HG03060 (cell line): ENCODE measurements around the gene SEC16A.
"Not testable (repeated sequence)": the region's sequence is repeated elsewhere in the genome, so short reads cannot be mapped to it uniquely, and the experiment has no call there.

Source experiments
- ATAC-seq: cut with Tn5 transposase; IDR thresholded peaks from one replicate; pipeline ENCODE4 v1.9.1; 2021; ENCODE audit warnings: low read depth, moderate number of reproducible peaks; ENCODE audit not compliant: unreplicated experiment

SEC16A gene

GRCh38 chr9:136405904-136406303, 76.9 kb downstream of the SEC16A start:
- ATAC-seq: not testable (repeated sequence)

DNA sequence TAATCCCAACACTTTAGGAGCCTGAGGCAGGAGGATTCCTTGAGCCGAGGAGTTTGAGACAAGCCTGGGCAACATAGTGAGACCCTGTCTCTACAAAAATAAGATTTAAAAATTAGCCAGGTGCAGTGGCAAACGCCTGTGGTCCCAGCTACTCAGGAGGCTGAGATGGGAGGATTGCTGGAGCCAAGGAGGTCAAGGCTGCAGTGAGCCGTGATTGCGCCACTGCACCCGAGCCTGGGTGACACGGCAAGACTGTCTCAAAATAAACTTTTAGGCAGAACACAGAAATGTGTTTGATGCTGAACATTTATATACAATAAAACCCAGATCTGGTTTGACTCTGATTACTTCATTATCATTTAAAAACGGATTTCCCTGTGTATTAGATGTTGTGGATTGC, 77.4 kb downstream of the SEC16A start:
- ATAC-seq: no peak

- ATAC-seq: no peak
Measured at GRCh38 chr9:136404801-136405136, 78.1 kb downstream of the SEC16A start.

DNA sequence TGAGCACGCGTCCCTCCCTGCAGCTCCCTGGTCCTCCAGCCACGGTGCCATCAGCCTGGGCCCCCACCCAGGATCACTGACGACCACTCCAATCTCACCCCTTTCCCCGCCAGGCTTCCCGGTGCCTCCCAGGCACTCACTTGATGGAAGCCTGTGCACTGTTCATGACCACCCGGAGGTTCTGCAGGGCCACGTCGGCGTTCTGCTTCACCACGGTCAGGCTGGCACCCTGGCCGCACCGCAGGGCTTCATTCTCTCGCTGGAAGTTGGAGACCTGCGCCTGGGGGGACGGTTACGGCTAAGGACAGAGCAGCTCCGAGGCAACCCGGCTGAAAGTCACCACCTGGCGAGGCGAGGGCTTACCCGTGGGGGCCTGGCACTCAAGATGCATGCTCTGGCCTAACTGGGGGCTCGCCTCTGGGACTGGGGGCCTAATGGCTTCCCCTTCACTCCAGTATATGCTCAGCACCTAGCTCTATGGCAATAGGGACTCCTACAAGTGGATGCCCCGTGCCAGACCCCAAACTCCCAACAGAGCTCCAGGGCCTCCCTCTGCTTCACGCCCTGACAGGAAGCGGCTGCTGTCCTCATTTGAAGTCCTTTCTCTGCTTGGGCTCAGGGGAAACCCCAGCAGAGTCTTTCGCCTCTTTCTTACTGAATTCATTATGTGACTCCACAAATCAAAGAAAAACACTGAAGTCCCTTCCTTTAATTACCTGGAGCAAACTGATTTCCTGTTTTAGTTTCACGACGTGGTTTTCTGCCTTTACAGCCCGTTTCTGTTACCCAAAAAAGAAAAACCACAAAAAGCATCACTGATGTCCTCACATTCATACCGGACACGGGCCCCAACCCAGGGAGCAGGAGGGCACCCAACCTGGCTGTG, 78.7 kb downstream of the SEC16A start:
- ATAC-seq: no peak

DNA sequence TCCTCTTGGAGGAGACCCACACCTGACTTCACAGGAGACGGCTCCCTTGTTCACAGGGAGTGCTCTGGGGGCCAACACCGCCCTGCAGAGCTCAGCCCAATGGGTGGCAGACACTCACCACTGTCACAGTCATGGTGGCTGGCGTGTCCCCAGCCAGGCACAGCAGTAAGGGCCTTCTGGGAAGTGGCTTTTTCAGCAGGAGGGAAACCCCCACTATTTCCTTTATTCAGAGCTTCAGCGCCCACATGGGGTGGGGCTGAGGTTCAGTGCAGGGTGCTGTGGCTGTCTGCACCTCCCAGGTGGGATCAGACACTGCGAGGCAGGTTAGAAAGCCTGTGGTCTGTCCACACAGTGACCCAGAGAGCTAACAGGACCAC, 79.3 kb downstream of the SEC16A start:
- ATAC-seq: no peak

GRCh38 chr9:136402067-136402466, 80.8 kb downstream of the SEC16A start:
- no peak for ATAC-seq

DNA sequence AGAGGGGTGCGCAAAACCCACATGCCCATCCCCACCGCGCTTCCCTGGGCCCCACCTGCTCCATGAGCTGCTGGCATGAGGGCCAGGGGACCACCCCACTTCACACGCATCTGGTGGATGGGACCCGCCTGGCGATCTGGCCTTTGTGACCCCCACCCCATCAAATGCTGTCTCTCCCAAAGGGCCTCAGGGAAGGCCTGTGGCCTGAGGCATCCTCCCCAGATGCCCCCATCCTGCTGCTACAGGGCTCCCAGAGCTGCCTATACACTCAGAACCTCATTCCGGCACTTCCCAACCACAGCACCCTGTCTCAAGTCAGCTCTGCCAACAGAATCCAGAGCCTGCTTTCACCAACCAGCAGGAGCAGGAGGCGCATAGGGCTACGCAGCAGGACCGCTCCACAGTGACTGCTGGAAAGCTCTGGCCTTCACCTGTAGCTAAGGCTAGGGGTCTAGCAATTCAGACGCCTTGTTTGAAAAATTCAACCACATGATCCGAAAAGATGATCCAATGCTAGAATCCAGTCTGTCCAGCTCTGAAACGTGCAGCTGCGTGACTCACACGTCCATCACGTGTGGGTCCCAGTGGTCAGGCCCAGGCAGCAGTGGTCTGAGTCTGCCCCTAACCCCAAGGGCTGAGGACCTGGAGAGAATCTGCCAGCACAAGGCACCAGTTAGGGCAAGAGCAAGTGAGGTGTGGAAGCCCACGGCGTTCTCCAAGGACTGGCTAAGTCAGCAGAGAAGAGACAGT, 81.5 kb downstream of the SEC16A start:
- ATAC-seq: no peak

DNA sequence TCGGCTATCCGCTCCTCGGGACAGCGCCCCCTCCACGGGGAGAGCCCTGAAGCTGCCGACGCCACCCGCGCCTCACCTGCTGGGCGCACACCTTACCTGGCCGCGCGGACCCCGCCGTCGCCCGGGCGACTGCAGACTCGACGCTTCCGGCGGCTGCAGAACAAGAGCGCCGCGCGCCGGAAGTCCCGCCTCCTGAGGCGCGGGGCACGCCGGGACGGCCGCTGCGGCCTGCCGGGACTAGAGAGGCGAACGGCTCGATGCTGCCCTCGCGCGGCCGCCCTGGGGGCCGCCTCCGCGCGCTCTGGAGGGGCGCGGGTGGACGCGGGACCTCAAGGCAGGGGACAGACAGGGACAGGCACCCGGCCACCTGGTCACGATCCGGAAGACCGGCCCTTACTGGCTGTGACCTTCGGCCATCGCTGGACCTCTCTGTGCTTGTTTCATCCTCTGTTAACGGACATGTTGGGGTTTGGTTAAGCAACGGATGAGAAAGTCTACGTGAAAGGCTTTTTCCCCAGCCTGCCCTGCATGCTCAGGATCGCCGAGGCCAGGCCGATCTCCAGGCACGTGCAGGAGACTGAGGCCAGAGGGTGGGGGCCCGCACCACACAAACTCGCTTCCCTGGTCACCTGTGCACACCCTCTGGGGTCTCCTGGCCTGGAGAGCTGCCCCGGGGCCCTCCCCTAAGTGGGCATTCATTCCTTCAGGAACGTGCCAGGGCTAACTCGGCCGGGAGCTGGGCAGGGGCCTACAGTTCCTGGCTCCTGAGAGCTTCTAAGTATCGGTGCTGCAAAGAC, 82.6 kb downstream of the SEC16A start, which contains the start of gene SNAPC4:
Gene SNAPC4, minus strand, starts transcription at position 133 of the 797 bp plus-strand sequence. CDS start 1,742 bp downstream, outside the sequence.
- ATAC-seq: no peak

DNA sequence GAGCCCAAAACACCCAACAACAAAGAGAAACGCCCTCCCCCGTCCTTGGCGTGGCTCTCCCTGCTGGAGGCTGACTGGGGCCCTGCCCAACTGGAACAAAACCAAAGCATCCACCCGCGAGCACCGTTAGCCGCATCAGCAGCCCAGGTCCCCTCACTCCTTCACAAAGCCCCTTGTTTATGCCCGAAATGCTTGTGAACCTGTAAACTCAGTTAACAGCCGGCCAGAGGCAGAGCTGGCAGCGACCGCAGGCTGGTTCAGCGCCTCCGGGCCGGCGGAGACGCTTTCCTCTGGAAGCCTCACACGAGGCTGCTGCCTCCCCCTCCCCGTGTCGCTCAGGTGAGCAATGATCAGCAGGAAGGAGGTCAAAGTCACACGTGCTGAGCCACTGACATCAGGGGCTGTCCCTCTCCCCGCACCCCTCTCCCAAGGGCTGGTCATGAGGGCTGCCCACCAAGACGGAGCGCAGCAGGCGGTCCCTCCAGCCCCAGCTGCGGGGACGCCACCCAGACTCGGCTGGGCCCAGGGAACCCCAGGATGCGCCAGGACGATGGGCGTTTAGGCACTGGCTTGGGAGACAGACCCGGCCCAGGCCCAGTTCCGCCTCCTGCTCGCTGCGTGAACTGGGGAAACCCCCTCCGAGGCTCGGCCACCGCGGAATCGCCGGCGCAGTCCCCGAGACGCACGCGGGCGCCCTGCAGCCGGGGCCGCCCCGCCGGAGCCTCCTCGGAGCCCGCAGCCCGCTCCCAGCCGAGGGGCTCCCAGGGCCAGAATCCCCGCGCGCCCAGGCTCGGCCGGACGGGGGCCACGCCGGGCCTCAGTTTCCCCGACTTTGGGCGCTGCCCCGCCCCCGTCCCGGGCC, 83.4 kb downstream of the SEC16A start:
- no peak for ATAC-seq

DNA sequence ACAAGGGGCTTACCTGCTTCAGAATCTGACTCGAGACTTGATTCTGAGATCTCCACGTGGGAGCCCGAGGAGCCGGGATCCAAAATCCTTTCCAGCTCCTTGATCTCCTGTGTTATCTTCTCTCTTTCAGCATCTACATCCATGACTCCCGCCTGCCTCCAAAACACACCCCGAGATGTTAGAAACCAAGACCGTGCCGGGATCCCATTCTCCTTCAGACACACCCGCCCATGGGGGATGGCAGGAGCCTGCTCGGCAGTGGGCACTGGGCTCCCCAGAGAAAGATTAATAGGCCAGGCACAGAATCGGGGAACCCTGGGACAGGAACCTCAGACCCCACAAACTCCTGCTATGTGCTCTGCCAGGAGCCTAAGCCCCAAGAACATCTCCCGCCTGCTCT, 84.6 kb downstream of the SEC16A start:
- ATAC-seq: no peak

GRCh38 chr9:136397643-136398042, 85.2 kb downstream of the SEC16A start:
- ATAC-seq: no peak

GRCh38 chr9:136396219-136396515, 86.7 kb downstream of the SEC16A start:
- no peak for ATAC-seq

DNA sequence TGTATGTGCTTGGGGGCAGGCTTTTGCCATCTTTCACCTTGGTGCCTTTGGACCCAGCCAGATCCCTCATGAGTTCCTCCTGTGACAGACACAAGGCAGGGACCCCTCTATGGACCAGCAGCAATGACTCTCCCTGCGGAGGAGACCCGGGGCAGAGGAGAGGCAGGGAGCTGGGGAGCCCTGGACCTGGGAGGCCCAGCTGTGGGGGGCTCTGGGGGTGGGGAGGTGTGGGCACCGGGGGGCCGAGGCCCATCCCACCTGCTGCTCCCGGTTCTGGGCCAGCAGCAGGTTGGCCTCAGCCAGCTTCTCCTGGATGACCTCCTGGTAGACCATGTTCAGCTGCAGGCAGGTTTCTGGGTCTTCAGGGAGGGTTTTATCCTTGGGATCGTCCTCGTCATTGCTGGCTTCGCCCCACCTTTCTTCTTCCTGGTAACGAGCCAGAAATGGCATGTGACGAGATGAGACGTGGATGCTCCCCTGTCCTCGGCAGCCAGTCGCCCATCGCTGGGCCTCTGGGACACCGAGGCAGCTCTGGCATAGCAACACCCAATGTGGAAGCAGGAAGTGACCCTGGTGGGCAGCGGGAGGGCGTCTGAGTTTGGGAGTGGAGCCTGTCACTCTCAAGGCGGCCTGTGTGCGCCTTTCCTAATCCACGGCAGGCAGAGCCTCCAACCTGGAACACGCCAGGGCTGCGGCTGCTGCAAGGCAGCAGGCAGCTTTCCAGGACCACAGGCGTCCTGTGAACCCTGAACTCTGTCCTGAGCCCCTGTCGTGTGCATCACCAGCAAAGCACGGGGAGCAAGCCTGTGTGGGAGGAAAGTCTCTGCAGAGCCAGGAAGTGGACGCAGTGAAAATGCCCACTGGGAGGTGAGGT, 87.3 kb downstream of the SEC16A start:
- no peak for ATAC-seq

DNA sequence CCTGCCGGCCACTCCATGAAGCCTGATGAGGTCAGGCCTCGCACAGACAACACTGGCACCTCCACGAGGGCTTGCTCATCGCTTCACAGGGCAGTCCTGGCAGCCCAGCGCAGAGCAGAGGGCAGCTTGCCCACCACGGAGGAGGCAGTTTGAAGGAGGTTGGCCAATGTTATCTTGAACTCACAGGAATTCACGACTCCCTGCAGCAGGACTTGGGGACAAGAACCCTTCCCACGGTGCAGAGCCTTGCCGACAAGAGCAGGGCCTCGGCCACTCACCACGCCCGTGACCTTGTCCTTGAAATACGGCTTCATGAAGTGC, 87.9 kb downstream of the SEC16A start:
- ATAC-seq: no peak

DNA sequence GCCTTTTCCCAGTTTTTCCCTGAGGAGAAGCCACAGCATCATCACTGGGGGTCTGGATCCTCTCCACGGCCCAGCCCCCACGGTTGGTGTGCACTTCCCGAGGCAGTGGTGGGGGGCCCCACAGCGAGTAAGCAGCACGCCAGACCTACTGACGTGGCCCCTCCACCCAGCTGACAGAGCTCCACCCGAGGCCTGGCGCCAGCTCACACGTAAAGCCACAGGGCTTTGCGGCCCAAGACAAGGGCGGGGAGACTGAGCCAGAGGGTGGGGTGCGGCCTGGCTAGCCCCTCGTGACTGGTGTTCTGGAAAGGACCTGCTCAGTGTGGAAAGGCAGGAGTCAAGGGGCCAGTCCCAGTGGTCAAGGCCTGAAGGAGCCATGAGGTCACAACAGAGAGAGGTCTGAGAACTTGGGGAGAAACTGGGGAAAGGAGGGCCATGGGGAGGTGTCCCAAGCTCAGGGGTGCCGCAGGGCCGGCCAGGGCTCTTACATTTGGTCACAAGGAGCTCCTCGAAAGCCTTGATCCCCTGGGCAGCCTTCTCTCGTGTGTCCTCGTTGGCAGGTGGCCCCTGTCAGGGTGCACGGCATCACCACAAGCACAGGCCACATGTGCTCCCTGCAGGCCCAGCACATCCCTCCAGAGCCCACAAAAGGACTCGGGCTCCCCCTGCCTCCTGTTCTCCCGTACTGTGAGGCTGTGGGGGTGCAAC, 88.4 kb downstream of the SEC16A start:
- no peak for ATAC-seq

GRCh38 chr9:136393531-136393930, 89.3 kb downstream of the SEC16A start:
- ATAC-seq: no peak

GRCh38 chr9:136392538-136393449, 90.0 kb downstream of the SEC16A start:
- no peak for ATAC-seq
